Keratinocyte (primary cell): ENCODE data around the gene PYGB. TPM values are rescaled to one million over a fixed set of nuclear protein-coding genes. Genes with fewer than 3 reads are reported as not detected.

Experiments used
- DNase-seq: peaks from one replicate; pipeline ENCODE4 v3.0.0-alpha.2; 2011; ENCODE audit warnings: low read depth, missing footprints, low spot score
- FAIRE-seq: peaks from 2 replicates; lab custom pipeline; 2011; peaks lifted over from hg19 to GRCh38; lab: Jason Lieb, UNC
- H2AFZ ChIP-seq: 2 replicates; pipeline ENCODE4 v1.6.0; 2012; ENCODE audit warnings: low read length, control low read depth, inconsistent platforms; ENCODE audit not compliant: control insufficient read depth
- H3K27ac ChIP-seq: 2 replicates; pipeline ENCODE4 v1.5.1; 2011; ENCODE audit warnings: low read length; ENCODE audit not compliant: control insufficient read depth, insufficient read depth
- H3K27me3 ChIP-seq: 3 replicates; pipeline ENCODE4 v1.6.0; 2011; ENCODE audit warnings: low read length; ENCODE audit not compliant: control insufficient read depth, insufficient read depth; ENCODE audit errors: extremely low read depth
- H3K36me3 ChIP-seq, 2 experiments: 2 replicates in 1 of 2; 3 replicates in 1 of 2; pipeline ENCODE4 v1.5.1; 2011; ENCODE audit warnings: low read length in 2 of 2, mild to moderate bottlenecking in 1 of 2; ENCODE audit not compliant: control insufficient read depth in 2 of 2, insufficient read depth in 2 of 2; ENCODE audit errors: extremely low read depth in 1 of 2
- H3K4me1 ChIP-seq: 3 replicates; pipeline ENCODE4 v1.5.1; 2011; ENCODE audit warnings: low read length; ENCODE audit not compliant: control insufficient read depth, insufficient read depth; ENCODE audit errors: extremely low read depth
- H3K4me2 ChIP-seq: 3 replicates; pipeline ENCODE4 v1.6.0; 2011; ENCODE audit warnings: low read depth, low read length; ENCODE audit not compliant: control insufficient read depth, insufficient read depth; ENCODE audit errors: extremely low read depth
- H3K4me3 ChIP-seq, 3 experiments: fragments of 200-600 bp in 1 of 3; sonication (generic) in 1 of 3; 2 replicates in 2 of 3; 3 replicates in 1 of 3; pipeline ENCODE4 v1.5.1; 2011 to 2016; ENCODE audit warnings: low read length in 3 of 3, mild to moderate bottlenecking in 3 of 3, control low read depth in 2 of 3, inconsistent platforms in 1 of 3, low read depth in 1 of 3, mixed read lengths in 1 of 3, mixed run types in 1 of 3, moderate library complexity in 1 of 3; ENCODE audit not compliant: control insufficient read depth in 2 of 3, insufficient read depth in 2 of 3; ENCODE audit errors: extremely low read depth in 1 of 3
- H3K79me2 ChIP-seq: 2 replicates; pipeline ENCODE4 v1.6.0; 2012; ENCODE audit warnings: low read length; ENCODE audit not compliant: control insufficient read depth, insufficient read depth
- H3K9ac ChIP-seq: 3 replicates; pipeline ENCODE4 v1.6.0; 2011; ENCODE audit warnings: low read length; ENCODE audit not compliant: control insufficient read depth, insufficient read depth; ENCODE audit errors: extremely low read depth
- H3K9me1 ChIP-seq: 3 replicates; pipeline ENCODE4 v1.6.0; 2011; ENCODE audit warnings: low read length; ENCODE audit not compliant: control insufficient read depth, insufficient read depth; ENCODE audit errors: extremely low read depth
- H3K9me3 ChIP-seq: 2 replicates; pipeline ENCODE4 v1.5.1; 2012; ENCODE audit warnings: low read depth, low read length; ENCODE audit not compliant: control insufficient read depth
- H4K20me1 ChIP-seq: 3 replicates; pipeline ENCODE4 v1.6.0; 2011; ENCODE audit warnings: low read length; ENCODE audit not compliant: control insufficient read depth, insufficient read depth; ENCODE audit errors: extremely low read depth
- EZH2 ChIP-seq: IDR thresholded peaks from one replicate; pipeline ENCODE4 v1.6.1; 2012; ENCODE audit warnings: inconsistent platforms, mild to moderate bottlenecking, low read length, moderate library complexity
- dilution Hi-C: fragments of 300-500 bp; cut with MboI; formaldehyde crosslinking; loops from one replicate; pipeline ENCODE4 v1.7.0; 2020; ENCODE audit warnings: low sequenced_read_pairs; ENCODE audit not compliant: extremely low pct_ligation_motif_present
- polyA plus RNA-seq, 5 experiments: library from polyadenylated mRNA; depleted of rRNA in 3 of 5; stranded (reverse) in 3 of 5; stranded (forward) in 1 of 5; unstranded in 1 of 5; fragments of >200 nt; gene quantifications; 1 replicate in 1 of 5; 2 replicates in 3 of 5; 3 replicates in 1 of 5; pipeline versions ENCODE4 v1.2.1 to v1.2.3, GENCODE V29; 2011 to 2012; ENCODE audit warnings: missing spikeins in 2 of 5, low read depth in 1 of 5, low replicate concordance in 1 of 5
- TF ChIP-seq, protein P1 (sequence below), 3 experiments: IDR thresholded peaks in 1 of 3; conservative IDR thresholded peaks in 1 of 3; optimal IDR thresholded peaks in 1 of 3; 2 replicates in 2 of 3; 3 replicates in 1 of 3; pipeline versions ENCODE3 to v1.5.1; 2011; ENCODE audit warnings: low read length in 3 of 3, mild to moderate bottlenecking in 3 of 3, moderate library complexity in 2 of 3, control low read depth in 1 of 3, inconsistent platforms in 1 of 3; ENCODE audit not compliant: insufficient read depth in 2 of 3; ENCODE audit errors: extremely low read depth in 1 of 3

Gene PYGB
- polyA plus RNA-seq, 1 donor (not counting 4 experiments of a cell fraction or from before 2014, with no cell fraction given), result 78.3 TPM

DNA sequence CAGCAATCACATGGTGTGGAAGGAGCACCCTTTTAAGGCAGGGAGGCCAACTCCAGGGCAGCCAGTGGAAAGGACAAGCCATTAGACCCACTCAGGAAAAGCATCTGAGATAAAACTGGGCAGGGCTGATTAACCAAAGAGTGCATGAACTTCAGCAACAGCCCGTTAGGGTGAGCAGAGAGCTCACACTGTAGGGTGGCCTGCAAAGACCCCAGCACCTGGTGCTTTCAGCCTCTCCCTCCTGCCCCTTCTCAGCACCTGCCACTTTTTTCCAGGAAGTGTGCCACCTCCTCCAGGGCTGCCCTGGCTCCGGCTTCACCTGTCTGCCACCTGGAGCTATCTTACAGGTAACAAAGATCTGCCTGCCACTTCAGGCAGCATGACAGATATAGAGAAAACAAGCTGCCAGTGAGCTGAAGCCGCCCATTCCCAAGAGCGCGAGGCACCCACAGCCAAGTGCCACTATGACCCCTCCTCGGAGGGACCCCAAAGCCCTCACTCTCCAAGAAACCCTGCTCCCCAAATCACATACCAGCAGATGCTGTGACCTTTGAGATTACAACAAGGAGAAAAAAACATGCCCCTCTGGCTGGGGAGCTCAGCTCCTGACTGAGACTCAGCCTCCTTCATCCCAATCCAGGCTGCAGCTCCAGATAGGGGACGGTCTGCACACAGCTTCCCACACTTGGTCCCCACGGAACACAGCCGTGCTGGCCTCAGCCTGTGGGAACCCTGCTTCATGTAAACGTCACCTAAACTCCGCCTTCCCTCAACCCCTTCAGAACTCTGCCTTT is 71.6 kb downstream of the PYGB start:
- Histone ChIP-seq H2AFZ (no peak overlapping the region), H3K9me1 (no peaks in the 10 kb centered on the region), H4K20me1 (no peaks in the 10 kb centered on the region), H3K9me3 (no peaks in the 10 kb centered on the region), H3K4me2 (no peak overlapping the region), H3K4me1 (no peaks in the 10 kb centered on the region), H3K36me3 (peaks cover 0 to 2% of the 10 kb centered on the region in 2 experiments), H3K27me3 (no peaks in the 10 kb centered on the region), H3K9ac (no peak overlapping the region), H3K4me3 (no peak overlapping the region), H3K79me2 (no peaks in the 10 kb centered on the region), H3K27ac (no peak overlapping the region)
- no peak for TF ChIP-seq EZH2
- TF ChIP-seq, protein P1, sequence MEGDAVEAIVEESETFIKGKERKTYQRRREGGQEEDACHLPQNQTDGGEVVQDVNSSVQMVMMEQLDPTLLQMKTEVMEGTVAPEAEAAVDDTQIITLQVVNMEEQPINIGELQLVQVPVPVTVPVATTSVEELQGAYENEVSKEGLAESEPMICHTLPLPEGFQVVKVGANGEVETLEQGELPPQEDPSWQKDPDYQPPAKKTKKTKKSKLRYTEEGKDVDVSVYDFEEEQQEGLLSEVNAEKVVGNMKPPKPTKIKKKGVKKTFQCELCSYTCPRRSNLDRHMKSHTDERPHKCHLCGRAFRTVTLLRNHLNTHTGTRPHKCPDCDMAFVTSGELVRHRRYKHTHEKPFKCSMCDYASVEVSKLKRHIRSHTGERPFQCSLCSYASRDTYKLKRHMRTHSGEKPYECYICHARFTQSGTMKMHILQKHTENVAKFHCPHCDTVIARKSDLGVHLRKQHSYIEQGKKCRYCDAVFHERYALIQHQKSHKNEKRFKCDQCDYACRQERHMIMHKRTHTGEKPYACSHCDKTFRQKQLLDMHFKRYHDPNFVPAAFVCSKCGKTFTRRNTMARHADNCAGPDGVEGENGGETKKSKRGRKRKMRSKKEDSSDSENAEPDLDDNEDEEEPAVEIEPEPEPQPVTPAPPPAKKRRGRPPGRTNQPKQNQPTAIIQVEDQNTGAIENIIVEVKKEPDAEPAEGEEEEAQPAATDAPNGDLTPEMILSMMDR (optimal IDR thresholded peaks at IDR 0.05 in 1 of 3, IDR thresholded peaks at IDR 0.05 in 1 of 3, conservative IDR thresholded peaks at IDR 0.05 in 1 of 3; ENCODE audit: extremely low read depth in 1 of 3, insufficient read depth in 2 of 3, low read length in 3 of 3), result no peak
- no peak for DNase-seq
- FAIRE-seq, result no peak
- dilution Hi-C loops, result no loop called here

DNA sequence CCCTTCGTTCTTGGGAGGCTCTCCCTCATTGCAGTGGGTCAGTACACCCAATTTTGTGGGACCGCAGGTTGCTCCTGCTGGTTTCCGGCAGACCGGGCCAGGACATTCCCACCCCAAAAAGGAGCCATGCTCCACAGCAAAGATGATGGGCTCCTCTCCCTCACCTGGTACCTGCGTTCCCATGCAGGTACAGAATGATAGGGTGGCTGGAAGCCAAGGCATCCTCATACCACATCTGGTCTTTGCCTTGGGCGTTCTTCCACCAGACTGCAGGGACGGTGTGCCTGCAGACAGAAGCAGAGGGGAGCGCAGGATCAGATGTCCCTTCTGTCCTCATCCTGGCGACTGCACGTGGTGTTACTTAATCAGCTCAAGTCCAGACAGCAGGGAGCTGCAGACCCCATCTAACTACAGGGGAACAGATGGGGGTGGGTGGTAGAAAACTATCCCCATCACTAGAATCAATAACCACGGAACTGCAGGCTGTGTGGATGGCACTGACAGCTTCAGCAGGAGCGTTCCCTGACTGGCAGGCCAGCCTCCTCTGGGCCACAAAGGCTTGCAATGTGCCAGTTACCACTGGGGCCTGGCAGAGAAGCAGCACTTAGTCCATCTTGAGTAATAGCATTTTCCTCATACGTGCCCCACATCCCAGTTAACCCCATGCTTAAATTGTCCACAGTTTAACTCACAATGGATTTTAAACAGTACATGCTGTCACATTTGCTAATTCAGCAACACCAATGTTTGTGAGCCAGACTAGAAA is 72.3 kb downstream of the PYGB start:
- H3K9me3 ChIP-seq, result no peaks in the 10 kb centered on the region
- H2AFZ ChIP-seq, result no peak overlapping the region
- no peaks in the 10 kb centered on the region for H3K4me1 ChIP-seq
- dilution Hi-C loops, result no loop called here
- TF ChIP-seq, protein P1 (optimal IDR thresholded peaks at IDR 0.05 in 1 of 3, IDR thresholded peaks at IDR 0.05 in 1 of 3, conservative IDR thresholded peaks at IDR 0.05 in 1 of 3; ENCODE audit: extremely low read depth in 1 of 3, insufficient read depth in 2 of 3, low read length in 3 of 3), result no peak
- no peak for TF ChIP-seq EZH2
- no peak for DNase-seq
- H3K79me2 ChIP-seq, result no peaks in the 10 kb centered on the region
- no peaks in the 10 kb centered on the region for H4K20me1 ChIP-seq
- H3K4me2 ChIP-seq, result no peak overlapping the region
- no peak for FAIRE-seq
- no peak overlapping the region for H3K4me3 ChIP-seq
- no peak overlapping the region for H3K9ac ChIP-seq
- no peaks in the 10 kb centered on the region for H3K9me1 ChIP-seq
- H3K27ac ChIP-seq, result no peak overlapping the region
- H3K27me3 ChIP-seq, result no peaks in the 10 kb centered on the region
- peaks cover 0 to 2% of the 10 kb centered on the region in 2 experiments for H3K36me3 ChIP-seq
